Sigmoid colon (tissue), 7 donors: Measurements from ENCODE around the gene JAKMIP3. TPM values are rescaled to one million over a fixed set of nuclear protein-coding genes. Genes with fewer than 3 reads are reported as not detected.
A peak's percentile ranks its signal among the peaks of the same experiment; 100 is the strongest.

Experiments
- DNase-seq: peaks from one replicate; pipeline ENCODE4 v3.0.0-alpha.2; 2019
- H3K27ac ChIP-seq, 4 donors: fragments of 200-600 bp; sonication (generic); one replicate each; pipeline ENCODE4 v1.5.1; 2016 to 2019; ENCODE audit warnings: mild to moderate bottlenecking in 1 of 4
- H3K27me3 ChIP-seq, 3 donors: fragments of 200-600 bp; sonication (generic); one replicate each; pipeline ENCODE4 v1.5.1; 2019; ENCODE audit warnings: mild to moderate bottlenecking in 1 of 3
- H3K36me3 ChIP-seq, 4 donors: fragments of 200-600 bp; sonication (generic); one replicate each; pipeline ENCODE4 v1.5.1; 2016 to 2019
- H3K4me1 ChIP-seq, 4 donors: fragments of 200-600 bp; sonication (generic); one replicate each; pipeline ENCODE4 v1.5.1; 2017 to 2019
- H3K4me3 ChIP-seq, 4 donors: fragments of 200-600 bp; sonication (generic); one replicate each; pipeline ENCODE4 v1.5.1; 2017 to 2019; ENCODE audit warnings: mild to moderate bottlenecking in 2 of 4, moderate library complexity in 1 of 4
- H3K9me3 ChIP-seq, 4 donors: fragments of 200-600 bp in 3 of 4; sonication (generic) in 3 of 4; one replicate each; pipeline versions ENCODE4 v1.5.1 to v1.6.1; 2013 to 2019
- CTCF ChIP-seq, 4 experiments: fragments of 450-650 bp in 3 of 4; fragments of 200-600 bp in 1 of 4; IDR thresholded peaks; one replicate each; pipeline ENCODE4 v1.5.1; 2016 to 2019; ENCODE audit warnings: antibody characterized with exemption in 4 of 4, mild to moderate bottlenecking in 3 of 4, moderate library complexity in 2 of 4
- EP300 ChIP-seq, 4 donors: sonication (generic); formaldehyde crosslinking; IDR thresholded peaks; one replicate each; pipeline ENCODE4 v1.6.1; 2017; ENCODE audit warnings: antibody characterized with exemption in 4 of 4
- POLR2A ChIP-seq, 2 donors: fragments of 450-650 bp; IDR thresholded peaks; one replicate each; pipeline ENCODE4 v1.6.1; 2016; ENCODE audit warnings: antibody characterized with exemption in 2 of 2, mild to moderate bottlenecking in 2 of 2, moderate library complexity in 2 of 2
- POLR2AphosphoS5 ChIP-seq, 4 donors: sonication (generic); formaldehyde crosslinking; IDR thresholded peaks; one replicate each; pipeline ENCODE4 v1.6.1; 2017; ENCODE audit warnings: antibody characterized with exemption in 4 of 4
- WGBS, 2 donors: extraction: QIAGEN DNeasy Blood & Tissue Kit; methylation state at CpG; one replicate each; pipeline ENCODE4 v1.1.7; 2013; 5-methylcytosine and 5-hydroxymethylcytosine counted together
- intact Hi-C: fragments of 100-400 bp; cut with DNase I; formaldehyde crosslinking; loops from one replicate; pipeline ENCODE4 v1.15.1; 2023
- polyA plus RNA-seq, 3 donors: library from polyadenylated mRNA; stranded (reverse); fragments of 200-250 nt; gene quantifications; one replicate each; pipeline ENCODE4 v1.2.3, GENCODE V29; 2013
- total RNA-seq, 4 donors: library from RNA; depleted of rRNA; stranded (reverse); fragments of >200 nt; gene quantifications; one replicate each; pipeline ENCODE4 v1.1.0, GENCODE V29; 2016
- donor health status: healthy with polysubstance abuse.
- donor health status: Bipolar disorder and iron deficiency.
- donor health status: healthy.

The JAKMIP3 gene
- total and polyA plus RNA-seq, 7 donors, result 0.22 to 3.0 (median 0.71) TPM; not detected in 2

- H3K4me3 ChIP-seq, result no peak overlapping the region
- no peaks in the 10 kb centered on the region for H3K36me3 ChIP-seq
- WGBS, 2 donors, result 90 to 97% methylated on average over 1 of the region's 1 CpG
- no peak overlapping the region for H3K27ac ChIP-seq
- DNase-seq, result no peak
- no peak for TF ChIP-seq POLR2AphosphoS5 (IDR thresholded peaks at IDR 0.05)
- no peak for TF ChIP-seq CTCF (IDR thresholded peaks at IDR 0.05)
- no peak for TF ChIP-seq EP300 (IDR thresholded peaks at IDR 0.05)
- TF ChIP-seq POLR2A (IDR thresholded peaks at IDR 0.05), result no peak
- H3K4me1 ChIP-seq, result no peaks in the 10 kb centered on the region
- H3K9me3 ChIP-seq, result peaks cover 11 to 18% (median 15%) of the 10 kb centered on the region in 4 donors
- H3K27me3 ChIP-seq, result no peaks in the 10 kb centered on the region
- intact Hi-C loops, result no loop called here
Measured at GRCh38 chr10:132052124-132052523, 13.6 kb upstream of the JAKMIP3 start.

GRCh38 chr10:132054564-132054963 is 11.2 kb upstream of the JAKMIP3 start:
- Histone ChIP-seq H3K27ac (no peak overlapping the region), H3K36me3 (no peaks in the 10 kb centered on the region), H3K27me3 (no peaks in the 10 kb centered on the region), H3K4me1 (no peaks in the 10 kb centered on the region), H3K9me3 (peaks cover 11 to 18% (median 15%) of the 10 kb centered on the region in 4 donors), H3K4me3 (no peak overlapping the region)
- intact Hi-C loops, result no loop called here
- DNase-seq, result no peak
- WGBS, 2 donors, result 55 to 63% methylated on average over 9 of the region's 9 CpGs
- no peak for TF ChIP-seq POLR2A (IDR thresholded peaks at IDR 0.05)
- TF ChIP-seq EP300 (IDR thresholded peaks at IDR 0.05), result no peak
- no peak for TF ChIP-seq CTCF (IDR thresholded peaks at IDR 0.05)
- no peak for TF ChIP-seq POLR2AphosphoS5 (IDR thresholded peaks at IDR 0.05)

GRCh38 chr10:132055616-132056015 is 10.1 kb upstream of the JAKMIP3 start:
- 82 to 85% methylated on average over 6 of the region's 6 CpGs for WGBS, 2 donors
- H3K27me3 ChIP-seq, result no peaks in the 10 kb centered on the region
- no peak for TF ChIP-seq POLR2AphosphoS5 (IDR thresholded peaks at IDR 0.05)
- TF ChIP-seq CTCF (IDR thresholded peaks at IDR 0.05), result no peak
- no peak for TF ChIP-seq POLR2A (IDR thresholded peaks at IDR 0.05)
- TF ChIP-seq EP300 (IDR thresholded peaks at IDR 0.05), result no peak
- H3K9me3 ChIP-seq, result peaks cover 11 to 18% (median 15%) of the 10 kb centered on the region in 4 donors
- no peak overlapping the region for H3K27ac ChIP-seq
- intact Hi-C loops, result no loop called here
- no peaks in the 10 kb centered on the region for H3K36me3 ChIP-seq
- DNase-seq, result no peak
- no peak overlapping the region for H3K4me3 ChIP-seq
- H3K4me1 ChIP-seq, result no peaks in the 10 kb centered on the region

GRCh38 chr10:132056663-132057062 is 9.1 kb upstream of the JAKMIP3 start:
- 91 to 94% methylated on average over 9 of the region's 9 CpGs for WGBS, 2 donors
- Histone ChIP-seq H3K27me3 (no peaks in the 10 kb centered on the region), H3K27ac (no peak overlapping the region), H3K36me3 (no peaks in the 10 kb centered on the region), H3K4me1 (no peaks in the 10 kb centered on the region), H3K4me3 (no peak overlapping the region), H3K9me3 (peaks cover 9 to 15% (median 12%) of the 10 kb centered on the region in 4 donors)
- intact Hi-C loops, result no loop called here
- no peak for TF ChIP-seq POLR2AphosphoS5 (IDR thresholded peaks at IDR 0.05)
- no peak for TF ChIP-seq EP300 (IDR thresholded peaks at IDR 0.05)
- no peak for TF ChIP-seq CTCF (IDR thresholded peaks at IDR 0.05)
- no peak for TF ChIP-seq POLR2A (IDR thresholded peaks at IDR 0.05)
- DNase-seq, result peak; percentile 59

- Histone ChIP-seq H3K27ac (no peak overlapping the region), H3K4me1 (no peaks in the 10 kb centered on the region), H3K4me3 (no peak overlapping the region), H3K36me3 (no peaks in the 10 kb centered on the region), H3K9me3 (peaks cover 3 to 9% (median 6%) of the 10 kb centered on the region in 4 donors), H3K27me3 (no peaks in the 10 kb centered on the region)
- intact Hi-C loops, result no loop called here
- peak; percentile 54 for DNase-seq
- TF ChIP-seq POLR2AphosphoS5 (IDR thresholded peaks at IDR 0.05) (no peak), POLR2A (IDR thresholded peaks at IDR 0.05) (no peak), CTCF (IDR thresholded peaks at IDR 0.05) (no peak), EP300 (IDR thresholded peaks at IDR 0.05) (no peak)
- 85 to 87% methylated on average over 21 of the region's 21 CpGs for WGBS, 2 donors
Measured at GRCh38 chr10:132057191-132057681, 8.5 kb upstream of the JAKMIP3 start.
